ENCODE measurements around the gene ARHGAP15.

Gene ARHGAP15

DNA sequence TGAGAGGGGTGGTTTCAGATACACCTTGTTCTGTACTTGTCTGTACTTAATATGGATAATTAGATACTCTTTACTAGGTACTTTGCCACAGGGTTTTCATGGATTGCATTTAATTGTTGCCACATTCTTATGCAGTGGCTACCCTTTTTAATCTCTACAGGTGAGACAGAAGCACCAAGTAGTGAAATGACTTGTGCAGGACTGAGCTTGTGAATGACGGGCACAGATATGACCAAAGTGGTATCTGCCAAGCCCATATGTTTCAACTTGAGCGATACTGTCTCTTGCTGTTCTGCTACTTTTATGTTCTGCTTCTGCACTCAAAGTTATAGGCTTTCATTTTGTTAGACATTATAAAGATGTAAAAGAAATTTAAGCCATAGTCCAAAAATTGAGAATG lies 288.2 kb downstream of the ARHGAP15 start:
- TF ChIP-seq, protein P1, sequence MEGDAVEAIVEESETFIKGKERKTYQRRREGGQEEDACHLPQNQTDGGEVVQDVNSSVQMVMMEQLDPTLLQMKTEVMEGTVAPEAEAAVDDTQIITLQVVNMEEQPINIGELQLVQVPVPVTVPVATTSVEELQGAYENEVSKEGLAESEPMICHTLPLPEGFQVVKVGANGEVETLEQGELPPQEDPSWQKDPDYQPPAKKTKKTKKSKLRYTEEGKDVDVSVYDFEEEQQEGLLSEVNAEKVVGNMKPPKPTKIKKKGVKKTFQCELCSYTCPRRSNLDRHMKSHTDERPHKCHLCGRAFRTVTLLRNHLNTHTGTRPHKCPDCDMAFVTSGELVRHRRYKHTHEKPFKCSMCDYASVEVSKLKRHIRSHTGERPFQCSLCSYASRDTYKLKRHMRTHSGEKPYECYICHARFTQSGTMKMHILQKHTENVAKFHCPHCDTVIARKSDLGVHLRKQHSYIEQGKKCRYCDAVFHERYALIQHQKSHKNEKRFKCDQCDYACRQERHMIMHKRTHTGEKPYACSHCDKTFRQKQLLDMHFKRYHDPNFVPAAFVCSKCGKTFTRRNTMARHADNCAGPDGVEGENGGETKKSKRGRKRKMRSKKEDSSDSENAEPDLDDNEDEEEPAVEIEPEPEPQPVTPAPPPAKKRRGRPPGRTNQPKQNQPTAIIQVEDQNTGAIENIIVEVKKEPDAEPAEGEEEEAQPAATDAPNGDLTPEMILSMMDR (IDR thresholded peaks at IDR 0.05; ENCODE audit: low read depth, low read length), result no peak
- no peak for DNase-seq (ENCODE audit: low read depth in 2 of 2)
- no peak overlapping the region for H3K4me3 ChIP-seq (replicated peaks in 1 of 2; ENCODE audit: low read depth in 2 of 2, low read length in 2 of 2)

DNA sequence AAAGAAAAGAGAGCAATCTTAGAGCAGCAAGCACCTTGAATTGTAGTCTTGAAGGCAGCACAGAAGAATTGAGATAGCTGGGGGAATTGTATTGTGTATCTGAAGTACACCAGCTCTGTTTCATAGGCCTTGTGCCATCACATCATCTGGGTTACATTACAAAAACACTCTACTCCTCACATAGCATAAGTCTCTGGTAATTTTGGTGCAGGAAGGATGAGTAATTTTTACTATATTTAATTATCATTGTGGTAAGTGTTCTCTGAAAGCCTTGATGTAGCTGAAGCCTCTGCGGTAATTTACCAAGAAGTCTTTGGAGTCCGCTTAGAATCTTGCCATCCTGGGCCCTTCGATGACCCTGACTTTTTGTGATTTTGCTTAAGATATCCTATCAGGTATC lies 291.1 kb downstream of the ARHGAP15 start:
- TF ChIP-seq, protein P1 (IDR thresholded peaks at IDR 0.05; ENCODE audit: low read depth, low read length), result no peak
- no peak for DNase-seq (ENCODE audit: low read depth in 2 of 2)
- H3K4me3 ChIP-seq (replicated peaks in 1 of 2; ENCODE audit: low read depth in 2 of 2, low read length in 2 of 2), result no peak overlapping the region

DNA sequence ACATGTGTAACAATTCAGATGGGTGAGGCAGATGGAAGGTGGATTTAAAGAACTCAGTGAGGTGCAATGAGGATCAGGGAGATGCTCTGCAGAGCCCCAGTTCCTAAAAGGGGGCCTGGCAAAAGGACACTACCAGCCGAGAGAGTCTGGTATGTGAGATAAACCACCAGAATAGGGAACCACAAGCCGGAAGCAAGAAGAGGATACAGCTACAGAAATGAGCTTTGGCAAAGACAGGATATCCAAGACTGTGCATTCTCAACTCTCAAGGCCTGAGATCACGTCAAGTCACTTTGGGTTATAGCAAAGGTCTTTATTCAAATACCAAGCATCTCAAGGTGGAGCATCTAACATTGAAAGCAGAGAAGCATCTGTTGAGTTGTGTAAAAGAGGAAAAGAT lies 293.5 kb downstream of the ARHGAP15 start:
- H3K4me3 ChIP-seq (replicated peaks in 1 of 2; ENCODE audit: low read depth in 2 of 2, low read length in 2 of 2), result no peak overlapping the region

DNA sequence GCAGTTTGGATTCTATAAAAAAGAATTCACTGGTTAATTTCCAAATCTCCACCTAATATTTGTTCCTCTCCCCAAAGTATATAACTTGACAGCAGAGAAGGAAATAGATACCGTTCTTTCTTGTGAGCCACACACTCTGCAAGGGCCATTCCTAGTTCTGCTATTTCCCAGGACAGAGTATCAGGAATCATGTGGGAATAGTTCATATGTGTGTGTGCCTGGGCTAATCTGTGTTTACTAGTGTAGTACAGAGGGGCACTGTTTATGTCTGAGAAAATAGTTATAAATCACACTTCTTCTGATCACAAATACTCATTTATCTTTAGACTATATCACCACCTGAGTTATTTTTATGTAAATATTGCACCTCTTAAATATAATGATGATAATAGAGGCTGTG lies 296.7 kb downstream of the ARHGAP15 start:
- no peak for DNase-seq (ENCODE audit: low read depth in 2 of 2)
- no peak overlapping the region for H3K4me3 ChIP-seq (replicated peaks in 1 of 2; ENCODE audit: low read depth in 2 of 2, low read length in 2 of 2)
- TF ChIP-seq, protein P1 (IDR thresholded peaks at IDR 0.05; ENCODE audit: low read depth, low read length), result no peak

More for the DNA sequence above, 293.5 kb downstream of the ARHGAP15 start:
- TF ChIP-seq, protein P1 (IDR thresholded peaks at IDR 0.05; ENCODE audit: low read depth, low read length), result no peak
- DNase-seq (ENCODE audit: low read depth in 2 of 2), result no peak

DNA sequence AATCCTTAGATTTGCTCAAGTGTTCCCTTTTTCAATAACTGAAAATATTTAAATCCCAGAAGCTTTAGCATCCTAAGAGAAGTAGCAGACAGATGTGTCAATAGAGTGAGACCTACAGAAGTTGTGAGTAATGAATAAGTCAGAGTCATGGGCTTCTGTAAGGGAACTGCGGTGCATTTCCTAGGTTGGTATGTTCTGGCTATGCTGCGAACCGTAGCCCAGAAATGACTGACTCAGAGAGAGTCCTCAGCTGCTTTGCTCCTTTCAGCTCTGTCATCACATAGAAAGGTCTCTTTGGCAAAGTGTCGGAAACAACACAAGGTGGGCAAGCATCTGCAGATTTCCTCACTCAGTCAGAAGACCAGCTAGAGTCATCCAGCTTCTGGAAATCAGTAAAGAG lies 297.1 kb downstream of the ARHGAP15 start:
- TF ChIP-seq, protein P1 (IDR thresholded peaks at IDR 0.05; ENCODE audit: low read depth, low read length), result no peak
- no peak overlapping the region for H3K4me3 ChIP-seq (replicated peaks in 1 of 2; ENCODE audit: low read depth in 2 of 2, low read length in 2 of 2)
- DNase-seq (ENCODE audit: low read depth in 2 of 2), result peak; percentile 42 to 97

DNA sequence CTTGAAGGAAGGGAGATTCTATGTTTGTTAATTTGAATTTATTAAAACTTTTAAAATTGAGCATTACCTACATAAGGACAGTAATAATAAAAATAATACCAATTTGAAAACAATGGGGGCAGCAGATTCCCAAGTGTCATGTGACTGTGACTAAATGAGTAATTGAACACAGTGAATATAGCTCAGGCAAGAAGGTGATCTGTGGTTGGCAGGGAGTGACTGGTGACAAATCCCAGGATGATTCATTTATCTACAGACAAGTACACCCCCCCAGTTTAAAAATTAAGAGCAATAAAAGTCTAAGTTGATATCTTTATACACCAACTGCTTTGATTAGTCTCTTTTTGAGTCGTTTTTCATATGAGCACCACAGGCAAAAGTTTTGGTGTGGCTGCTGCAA lies 299.5 kb downstream of the ARHGAP15 start:
- DNase-seq (ENCODE audit: low read depth in 2 of 2), result peak in 1 of 2 donors; percentile 52
- TF ChIP-seq, protein P1 (IDR thresholded peaks at IDR 0.05; ENCODE audit: low read depth, low read length), result no peak
- H3K4me3 ChIP-seq (replicated peaks in 1 of 2; ENCODE audit: low read depth in 2 of 2, low read length in 2 of 2), result no peak overlapping the region

Measured in cardiac fibroblast (primary cell).